H1 (cell line): Measurements from ENCODE around the gene CUL4B. TPM values are rescaled to one million over a fixed set of nuclear protein-coding genes. Genes with fewer than 3 reads are reported as not detected.

Experiments used
- CEBPB ChIP-seq: IDR thresholded peaks from 2 replicates; pipeline ENCODE4 v1.6.1; 2012; ENCODE audit warnings: low read depth, low read length
- CHD1 ChIP-seq: IDR thresholded peaks from 2 replicates; pipeline ENCODE4 v1.6.1; 2012; ENCODE audit warnings: low read depth, low read length, improper control_type of control experiment
- CHD2 ChIP-seq: IDR thresholded peaks from 2 replicates; pipeline ENCODE4 v1.6.1; 2012; ENCODE audit warnings: low read length, improper control_type of control experiment
- CREB1 ChIP-seq: IDR thresholded peaks from 2 replicates; pipeline ENCODE4 v1.6.1; 2012; ENCODE audit warnings: inconsistent platforms
- HDAC6 ChIP-seq: IDR thresholded peaks from one replicate; pipeline ENCODE4 v1.7.1; 2012; ENCODE audit warnings: low read depth, mild to moderate bottlenecking, inconsistent platforms, low read length, moderate library complexity
- JUN ChIP-seq: IDR thresholded peaks from 2 replicates; pipeline ENCODE4 v1.6.1; 2011; ENCODE audit warnings: low read depth, mild to moderate bottlenecking, improper control_type of control experiment, low read length
- KDM5A ChIP-seq: fragments of 200-600 bp; IDR thresholded peaks from 2 replicates; pipeline ENCODE4 v1.7.1; 2012; ENCODE audit warnings: mild to moderate bottlenecking, low read length, inconsistent platforms, mixed read lengths
- RNF2 ChIP-seq: fragments of 200-900, 300-1000 bp; sonication (generic); IDR thresholded peaks from 2 replicates; pipeline ENCODE4 v1.7.1; 2016; ENCODE audit warnings: borderline replicate concordance, low read depth, mild to moderate bottlenecking, antibody characterized with exemption, low read length; ENCODE audit not compliant: poor library complexity, severe bottlenecking; ENCODE audit errors: missing control alignments
- SAP30 ChIP-seq: fragments of 300-600 bp; sonication (generic); IDR thresholded peaks from 2 replicates; pipeline ENCODE4 v1.7.1; 2012; ENCODE audit warnings: low read length, moderate library complexity, mild to moderate bottlenecking, inconsistent platforms; ENCODE audit not compliant: insufficient read depth, insufficient replicate concordance
- TBP ChIP-seq: IDR thresholded peaks from 2 replicates; pipeline ENCODE4 v1.6.1; 2011; ENCODE audit warnings: low read depth, low read length, improper control_type of control experiment
- TCF12 ChIP-seq: IDR thresholded peaks from 2 replicates; pipeline ENCODE4 v1.6.1; 2011; ENCODE audit warnings: low read depth, mild to moderate bottlenecking, low read length
- TEAD4 ChIP-seq: IDR thresholded peaks from 2 replicates; pipeline ENCODE4 v1.6.1; 2012; ENCODE audit warnings: low read depth, low read length, inconsistent platforms, mixed read lengths
- polyA plus RNA-seq, 7 experiments: library from polyadenylated mRNA; depleted of rRNA in 3 of 7; stranded (reverse) in 5 of 7; unstranded in 2 of 7; fragments of >200 nt in 5 of 7; fragments of 200-250 nt in 2 of 7; gene quantifications; 1 replicate in 5 of 7; 2 replicates in 1 of 7; 4 replicates in 1 of 7; pipeline versions ENCODE4 v1.2.1 to v1.2.3, GENCODE V29; 2011 to 2013; ENCODE audit warnings: missing spikeins in 2 of 7, mixed read lengths in 2 of 7
- total RNA-seq: library from RNA; stranded (reverse); fragmentation: NEBNext Ultra II Directional; extraction: Animal tissue kit (Norgen Biotek cat#: 25700); gene quantifications from 2 replicates; pipeline ENCODE4 v1.2.1, GENCODE V29; 2021

The CUL4B gene
- total and polyA plus RNA-seq, 2 of the 8 experiments (the other 6 are each of a cell fraction or from before 2014, with no cell fraction given) = 11.7 to 44.0 TPM

- TF ChIP-seq CREB1 = peak; percentile 5; the same call in 1 of the 2 replicates
- peak; percentile 20; the same call in 1 of the 2 replicates for TF ChIP-seq TBP
- peak; percentile 75; the same call in 1 of the 2 replicates for TF ChIP-seq CHD2
- no peak for TF ChIP-seq TCF12
- no peak for TF ChIP-seq TEAD4
- TF ChIP-seq JUN = no peak
- TF ChIP-seq KDM5A = no peak
- no peak for TF ChIP-seq CHD1
- TF ChIP-seq CEBPB = no peak
- no peak for TF ChIP-seq SAP30
- no peak for TF ChIP-seq HDAC6
- no peak for TF ChIP-seq RNF2
- TF ChIP-seq, all 59 proteins: peak for 14
Observed at GRCh38 chrX:120560842-120561633, at the start of gene CUL4B (continued).
